Nucleus accumbens (tissue), 56 donors: ENCODE results near the gene GRIK4.
"Not testable (repeated sequence)": the region's sequence is repeated elsewhere in the genome, so short reads cannot be mapped to it uniquely, and the experiment has no call there.

Experiments used
- DNase-seq, 56 donors: peaks; one replicate each; lab custom pipeline; 2025; lab: John Stamatoyannopoulos, UW

The GRIK4 gene

DNA sequence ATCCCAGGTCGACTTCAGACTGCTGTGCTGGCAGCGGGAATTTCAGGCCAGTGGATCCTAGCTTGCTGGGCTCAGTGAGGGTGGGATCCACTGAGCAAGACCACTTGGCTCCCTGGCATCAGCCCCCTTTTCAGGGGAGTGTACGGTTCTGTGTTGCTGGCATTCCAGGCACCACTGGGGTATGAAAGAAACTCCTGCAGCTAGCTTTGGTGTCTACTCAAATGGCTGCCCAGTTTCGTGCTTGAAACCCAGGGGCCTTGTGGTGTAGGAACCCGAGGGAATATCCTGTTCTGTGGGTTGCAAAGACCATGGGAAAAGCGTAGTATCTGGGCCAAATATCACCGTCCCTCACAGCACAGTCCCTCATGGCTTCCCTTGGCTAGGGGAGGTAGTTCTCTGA lies 254.8 kb downstream of the GRIK4 start:
- DNase-seq: no peak

DNA sequence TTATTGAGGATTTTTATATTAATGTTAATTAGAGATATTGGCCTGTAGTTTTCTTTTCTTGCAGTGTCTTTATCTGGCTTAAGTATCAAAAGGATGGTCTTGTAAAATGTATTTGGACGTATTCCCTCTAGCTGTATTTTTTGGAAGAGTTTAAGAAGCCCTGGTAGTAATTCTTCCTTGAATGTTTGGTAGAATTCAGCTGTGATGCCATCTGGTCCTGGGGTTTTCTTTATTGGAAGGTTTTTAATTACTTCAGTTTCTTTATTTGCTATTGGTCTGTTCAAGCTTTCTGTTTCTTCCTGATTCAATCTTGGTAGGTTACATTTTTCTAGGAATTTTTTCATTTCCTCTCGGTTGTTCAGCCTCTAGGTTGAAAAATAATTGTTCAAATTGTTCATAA lies 257.4 kb downstream of the GRIK4 start:
- no peak for DNase-seq

DNA sequence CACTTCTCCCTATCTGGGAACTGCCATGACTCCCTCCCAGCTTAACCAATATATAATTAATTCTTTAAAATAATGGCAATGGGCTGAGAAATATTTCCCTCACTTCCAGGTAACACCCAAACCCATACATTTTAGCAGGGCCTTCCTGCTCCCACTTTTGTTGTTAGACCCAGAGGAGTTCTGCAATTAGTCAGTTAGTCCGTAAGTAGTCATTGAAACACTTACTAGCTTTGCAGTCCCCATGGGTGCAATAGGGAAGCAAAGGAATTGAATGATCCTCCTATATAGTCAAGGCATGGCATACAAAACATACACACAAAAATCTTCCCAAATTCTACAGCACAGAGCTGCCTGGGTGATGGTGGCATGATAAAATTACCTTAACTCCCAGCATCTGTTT lies 258.4 kb downstream of the GRIK4 start:
- DNase-seq: no peak

DNA sequence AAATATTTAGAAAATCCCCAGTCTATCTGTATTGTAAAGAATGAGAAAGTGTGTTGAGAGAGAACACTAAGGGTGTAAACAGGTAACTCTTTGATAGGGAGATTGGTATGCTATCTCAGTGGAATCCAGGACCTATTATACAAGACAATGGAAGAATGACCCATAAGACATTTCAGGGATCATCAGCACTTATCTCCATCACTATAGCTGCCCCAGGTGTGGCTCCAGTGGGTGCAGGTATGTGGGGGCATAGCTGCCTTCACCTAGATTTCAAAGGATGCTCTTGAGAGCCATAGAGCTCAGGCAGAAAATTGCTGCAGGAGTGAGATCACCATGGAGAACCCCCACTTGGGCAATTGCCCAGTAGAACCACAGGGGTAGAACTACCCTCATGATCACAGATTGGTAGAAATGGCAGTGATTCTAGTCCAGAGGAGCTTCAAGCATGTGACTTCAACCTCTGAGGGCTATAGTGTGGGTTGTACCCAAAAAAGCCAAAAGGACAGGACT lies 260.1 kb downstream of the GRIK4 start:
- DNase-seq: no peak

DNA sequence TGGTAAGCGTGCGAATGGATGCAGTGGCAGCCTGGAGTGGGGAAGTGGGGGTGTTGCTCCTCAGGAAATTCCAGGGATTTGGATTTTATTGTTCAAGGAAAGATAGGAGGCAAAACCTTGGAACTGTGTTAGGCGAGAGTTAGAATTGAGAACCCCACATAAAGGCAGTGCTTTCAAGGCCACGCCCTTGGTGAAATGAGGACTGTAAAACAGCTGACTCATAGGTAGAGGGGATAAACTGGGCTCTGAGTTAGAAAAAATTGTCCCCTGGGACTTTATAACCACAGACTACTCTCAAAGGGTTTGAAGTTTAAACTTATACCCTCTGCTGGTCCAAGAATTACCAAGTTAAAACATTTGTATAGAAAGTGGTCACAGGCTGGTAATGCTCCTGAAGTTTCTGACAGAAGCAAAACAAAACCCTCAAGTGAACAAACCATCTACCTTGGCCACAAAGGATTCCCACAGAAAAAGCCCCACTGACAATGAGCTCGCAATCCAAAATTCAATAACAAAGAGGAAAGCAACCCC lies 262.0 kb downstream of the GRIK4 start:
- no peak for DNase-seq

DNA sequence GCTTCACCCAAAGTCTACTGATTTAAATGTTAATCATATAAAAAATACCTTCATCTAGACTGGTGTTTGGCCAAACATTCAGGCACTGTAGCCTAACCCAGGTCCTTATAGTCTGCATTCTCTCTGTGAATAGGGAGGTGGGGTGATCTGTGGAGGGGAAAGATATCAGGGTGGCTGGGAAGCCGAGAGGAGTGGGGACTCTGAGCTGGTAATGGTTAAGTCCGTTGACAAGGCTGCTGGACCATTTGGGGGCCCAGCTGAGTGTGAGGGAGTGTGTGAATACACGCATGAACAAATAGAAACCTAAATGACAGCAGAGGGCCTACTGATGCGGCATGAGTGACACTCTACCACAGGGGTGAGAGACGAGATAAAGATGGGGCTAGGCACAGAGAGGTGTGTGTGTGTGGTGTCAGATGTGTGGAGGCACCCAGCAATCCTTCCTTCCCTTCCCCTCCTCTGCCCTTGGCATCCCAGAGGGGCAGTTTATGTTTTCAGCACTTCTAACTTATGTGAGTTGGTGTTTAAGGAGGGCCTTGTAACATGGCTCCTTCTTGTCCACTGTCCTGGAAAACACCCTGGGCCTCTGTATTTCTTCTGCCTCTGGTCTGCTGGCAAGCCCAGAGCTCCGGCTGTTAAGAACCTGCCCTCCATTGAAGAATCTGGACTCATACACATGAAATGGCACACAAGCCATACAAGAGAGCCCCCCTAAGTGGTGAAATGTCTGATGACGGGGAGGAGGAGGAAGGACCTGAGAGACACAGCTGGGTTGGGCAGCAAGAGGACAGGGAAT lies 263.2 kb downstream of the GRIK4 start:
- DNase-seq: no peak

DNA sequence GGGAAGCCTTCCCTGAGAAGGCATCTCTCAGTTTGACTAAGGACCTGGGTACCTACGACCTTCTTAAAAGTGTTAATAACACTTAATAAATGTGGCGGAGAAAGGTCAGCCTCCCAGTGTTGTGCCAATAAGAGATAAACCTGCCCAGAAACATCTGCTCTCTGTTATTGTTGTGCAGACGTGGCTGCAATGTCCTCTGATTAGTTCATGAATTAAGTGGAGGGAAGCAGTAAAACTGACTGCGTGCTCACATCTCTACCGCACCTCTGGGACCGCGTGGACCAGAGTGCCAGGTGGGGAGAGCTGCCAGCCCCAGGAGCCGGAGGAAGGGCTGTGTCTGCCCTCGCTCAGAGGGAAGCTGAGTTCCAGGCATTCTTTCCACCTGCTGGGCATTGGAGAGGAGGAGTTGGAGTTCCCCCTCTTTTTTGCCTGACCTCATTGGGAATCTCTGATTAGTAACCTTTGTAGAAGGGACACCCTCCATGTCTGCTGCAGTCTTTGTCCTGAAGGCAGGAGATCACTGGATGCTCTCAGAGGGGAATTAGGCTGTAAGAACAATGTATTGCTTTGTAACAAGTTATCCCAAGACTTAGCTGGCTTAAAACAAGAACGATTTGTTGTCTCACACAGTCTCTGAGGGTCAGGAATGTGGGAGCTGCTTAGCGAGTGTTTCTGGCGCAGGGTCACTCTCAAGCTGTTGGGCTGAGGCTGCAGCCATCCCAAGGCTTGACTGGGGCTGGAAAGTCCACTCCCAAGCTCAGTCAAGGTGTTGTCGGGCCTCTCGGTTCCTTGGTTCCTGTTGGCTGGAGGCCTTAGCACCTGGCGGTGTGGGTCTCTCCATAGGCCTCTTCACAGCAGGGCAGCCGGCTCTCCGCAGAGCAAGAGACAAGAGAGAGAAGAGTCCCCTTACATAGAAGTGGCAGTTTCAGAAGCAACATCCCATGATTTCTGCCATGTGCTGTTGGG lies 264.7 kb downstream of the GRIK4 start:
- no peak for DNase-seq

DNA sequence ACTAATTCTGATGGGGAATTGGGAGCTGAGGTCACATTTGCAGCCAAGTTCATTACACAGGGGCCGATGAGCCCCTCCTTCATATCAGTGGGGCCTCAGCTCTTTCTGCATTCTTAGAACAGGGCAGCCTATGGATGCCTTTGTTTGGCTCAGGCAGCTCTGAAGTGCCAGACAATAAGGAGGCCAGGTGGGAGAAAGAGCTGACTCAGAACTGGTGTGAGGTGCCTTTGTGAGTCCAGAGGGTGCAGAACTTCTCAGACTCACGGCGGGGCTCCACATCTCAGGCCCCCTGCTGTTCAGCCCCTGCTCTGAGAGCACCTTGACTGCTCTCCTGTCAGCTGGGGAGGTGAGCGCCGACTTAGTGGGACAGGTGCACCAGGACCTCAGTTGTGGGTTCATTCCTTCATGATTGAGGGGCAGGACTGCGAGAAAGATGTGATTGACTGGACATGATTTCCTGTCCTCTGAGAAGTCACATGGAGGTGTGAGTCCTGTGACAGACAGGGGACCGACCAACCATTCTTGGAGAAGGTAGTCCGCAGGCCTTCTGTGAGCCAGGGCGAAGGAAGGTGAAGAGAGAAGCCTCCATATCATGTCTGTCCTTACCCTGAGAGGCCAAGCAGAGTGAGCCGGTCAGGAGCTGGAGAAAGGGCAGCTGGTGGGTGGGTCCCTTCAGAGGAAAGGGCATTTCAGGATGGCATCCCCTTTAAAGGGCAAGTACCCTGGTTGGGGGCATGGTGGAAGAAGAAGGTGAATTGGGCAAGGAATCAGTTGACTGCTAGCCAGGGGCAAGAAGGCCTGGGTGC lies 267.3 kb downstream of the GRIK4 start:
- no peak for DNase-seq

DNA sequence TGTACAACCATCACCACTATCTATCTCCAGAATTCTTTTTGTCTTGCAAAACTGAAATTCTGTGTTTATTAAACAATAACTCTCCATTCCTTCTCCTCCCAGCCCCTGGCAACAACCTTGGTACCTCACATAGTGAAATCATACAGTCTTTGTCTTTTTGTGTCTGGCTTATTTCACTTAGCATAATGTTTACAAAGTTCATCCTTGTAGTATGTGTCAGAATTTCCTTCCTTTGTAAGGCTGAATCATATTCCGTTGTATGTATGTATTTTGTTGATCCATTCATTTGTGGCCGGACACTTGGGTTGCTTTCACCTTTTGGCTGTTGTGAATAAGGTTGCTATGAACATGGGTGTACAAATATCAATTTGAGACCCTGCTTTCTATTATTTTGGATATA lies 268.7 kb downstream of the GRIK4 start:
- DNase-seq: no peak

DNA sequence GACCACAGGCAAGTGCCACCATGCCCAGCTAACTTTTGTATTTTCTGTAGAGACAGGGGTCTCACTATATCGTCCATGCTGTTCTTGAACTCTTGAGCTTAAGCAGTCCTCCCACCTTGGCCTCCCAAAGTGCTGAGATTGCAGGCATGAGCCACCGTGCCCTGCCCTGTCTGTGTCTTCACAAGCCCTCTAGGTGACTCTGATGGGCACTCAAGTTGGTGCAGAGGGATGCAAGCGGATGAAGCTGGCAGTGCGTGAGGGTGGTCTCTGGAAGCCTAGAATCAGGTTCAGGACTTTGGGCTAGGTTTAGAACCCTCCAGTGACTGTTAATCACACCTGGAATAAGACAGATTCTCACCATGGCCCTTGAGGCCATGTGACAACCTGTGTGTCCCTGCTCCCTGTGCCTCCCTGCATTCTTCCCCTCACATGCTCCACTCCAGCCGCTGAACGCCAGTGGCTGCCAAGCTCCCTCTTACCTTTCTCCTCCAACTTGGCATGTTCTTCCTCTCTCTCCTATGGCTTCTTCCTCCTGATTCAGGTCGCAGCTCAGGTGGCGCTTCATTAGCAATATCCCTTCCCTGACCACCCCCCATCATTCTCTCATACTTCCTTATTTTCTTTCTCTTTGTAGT lies 270.1 kb downstream of the GRIK4 start:
- DNase-seq: no peak

DNA sequence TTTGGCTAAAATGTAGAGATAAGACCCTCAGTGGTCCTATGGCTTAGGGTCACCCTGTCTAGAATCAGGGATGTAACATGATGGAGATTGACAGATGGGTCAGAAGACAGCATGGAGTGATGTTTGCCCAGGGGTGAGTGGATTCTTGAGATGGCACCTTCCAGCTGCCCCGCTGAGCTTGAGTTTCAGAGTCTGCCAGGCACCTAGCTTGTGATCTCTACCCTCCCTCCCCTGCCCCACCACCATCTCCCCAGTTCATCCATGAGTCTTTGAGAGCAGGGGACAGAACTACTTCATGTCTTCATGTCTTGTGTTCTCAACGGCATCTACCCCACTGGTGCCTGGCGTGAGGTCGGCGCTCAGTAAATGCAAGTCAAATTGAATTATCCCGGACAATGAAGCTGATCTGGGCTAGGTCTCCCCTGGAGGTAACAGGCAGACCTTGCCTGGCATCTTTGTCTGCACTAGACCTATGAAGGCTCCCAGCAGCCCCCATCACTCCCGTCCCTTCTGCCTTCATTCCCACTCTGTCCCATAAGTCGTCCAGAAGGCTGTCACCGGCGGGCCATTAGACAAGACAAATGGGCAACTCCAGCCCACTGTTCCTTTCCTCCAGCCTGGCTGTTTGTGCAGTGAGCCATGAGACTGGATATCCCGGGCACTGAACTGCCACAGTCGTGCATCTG lies 273.2 kb downstream of the GRIK4 start:
- no peak for DNase-seq

DNA sequence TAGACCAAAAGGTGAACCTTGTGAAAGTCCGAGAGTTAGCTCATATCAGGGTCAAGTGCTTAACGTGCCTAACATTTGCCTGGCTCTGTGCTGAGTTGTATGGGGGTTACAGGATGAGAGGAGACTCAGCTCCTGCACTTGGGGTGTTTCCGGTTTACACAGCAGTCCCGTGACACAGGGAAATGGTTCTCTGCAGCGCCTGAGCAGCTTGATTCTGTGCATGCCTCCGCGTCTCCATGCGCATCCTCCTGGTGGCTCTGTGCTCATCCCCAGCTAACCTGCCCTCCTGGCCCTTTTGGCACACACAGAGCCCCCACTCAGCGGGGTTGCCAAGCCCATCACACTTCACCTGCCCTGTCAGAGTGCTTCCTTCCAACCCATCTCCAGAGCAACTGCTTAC lies 274.0 kb downstream of the GRIK4 start:
- DNase-seq: no peak

DNA sequence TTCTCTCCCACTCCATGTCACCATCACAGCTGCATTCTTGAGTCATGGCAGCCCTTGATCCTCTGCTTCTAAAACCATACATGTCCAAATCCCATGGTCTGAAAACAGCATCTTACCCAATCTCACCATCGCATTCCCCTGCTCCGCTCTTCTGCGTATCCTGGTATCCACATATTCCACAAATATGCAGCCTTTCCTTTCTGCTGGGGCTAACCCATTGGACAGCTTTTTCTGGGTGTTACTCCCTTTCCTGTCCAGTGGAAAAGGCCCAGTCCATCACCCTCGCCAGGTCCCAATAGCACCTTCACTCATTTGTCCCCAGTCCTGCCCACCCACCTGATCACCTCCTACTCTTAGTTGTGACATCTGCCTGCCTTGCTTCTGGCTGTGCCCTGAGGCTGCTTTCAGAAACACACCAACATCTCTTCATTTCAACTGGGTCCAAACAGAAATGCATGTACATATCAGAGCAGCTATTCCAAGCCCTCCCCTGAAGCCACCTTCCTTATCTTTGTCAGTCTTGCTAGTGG lies 274.7 kb downstream of the GRIK4 start:
- DNase-seq: no peak

DNA sequence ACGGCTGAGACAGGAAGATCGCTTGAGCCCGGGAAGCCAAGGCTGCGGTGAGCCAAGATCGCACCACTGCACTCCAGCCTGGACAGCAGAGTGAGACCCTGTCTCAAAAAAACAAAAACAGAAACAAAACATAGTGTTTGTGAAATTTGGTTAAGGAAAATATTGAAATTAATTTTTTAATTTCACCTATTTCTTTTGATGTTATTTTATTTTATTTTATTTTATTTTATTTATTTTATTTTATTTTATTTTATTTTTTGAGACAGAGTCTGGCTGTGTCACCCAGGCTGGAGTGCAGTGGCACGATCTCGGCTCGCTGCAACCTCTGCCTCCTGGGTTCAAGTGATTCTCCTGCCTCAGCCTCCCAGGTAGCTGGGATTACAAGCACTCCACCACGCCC lies 275.7 kb downstream of the GRIK4 start:
- DNase-seq: not testable (repeated sequence)

DNA sequence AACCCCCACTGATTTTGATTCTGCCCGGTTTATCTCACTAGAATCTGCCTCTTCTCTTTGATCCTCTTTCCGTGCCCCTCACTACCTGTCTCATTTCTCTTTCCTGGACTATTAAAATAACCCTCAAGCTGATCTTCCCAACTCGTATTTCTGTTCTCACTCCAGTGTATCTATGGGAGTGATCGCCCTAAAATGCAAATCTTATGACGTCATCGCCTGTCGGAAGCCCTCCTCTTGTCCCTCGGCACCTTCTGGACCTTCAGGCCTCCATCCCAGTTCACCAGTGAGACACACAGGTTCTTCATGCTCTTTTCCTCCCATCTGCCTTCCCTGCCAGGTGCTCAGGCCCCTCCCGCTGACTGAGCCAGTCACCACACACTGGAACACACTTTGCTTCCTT lies 277.8 kb downstream of the GRIK4 start:
- DNase-seq: no peak

DNA sequence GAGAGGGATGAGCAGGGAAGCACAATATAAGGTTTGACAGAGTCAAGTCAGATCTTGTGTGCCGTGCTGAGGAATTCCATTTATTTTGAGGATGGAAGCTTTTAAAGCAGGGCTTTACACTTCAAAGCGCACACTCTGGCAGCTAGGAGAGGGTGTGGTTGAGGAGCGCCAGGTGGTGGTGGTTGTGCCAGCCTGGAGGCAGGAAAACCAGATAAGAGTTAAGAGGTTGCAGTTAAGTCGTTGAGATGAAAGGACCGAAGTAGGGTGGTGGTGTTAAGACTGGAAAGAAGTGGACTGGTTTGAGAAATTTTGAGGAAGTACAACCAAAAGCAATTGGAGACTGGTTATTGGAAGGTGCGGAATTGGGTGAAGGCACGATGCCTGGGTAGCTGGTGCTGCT lies 280.8 kb downstream of the GRIK4 start:
- DNase-seq: no peak

DNA sequence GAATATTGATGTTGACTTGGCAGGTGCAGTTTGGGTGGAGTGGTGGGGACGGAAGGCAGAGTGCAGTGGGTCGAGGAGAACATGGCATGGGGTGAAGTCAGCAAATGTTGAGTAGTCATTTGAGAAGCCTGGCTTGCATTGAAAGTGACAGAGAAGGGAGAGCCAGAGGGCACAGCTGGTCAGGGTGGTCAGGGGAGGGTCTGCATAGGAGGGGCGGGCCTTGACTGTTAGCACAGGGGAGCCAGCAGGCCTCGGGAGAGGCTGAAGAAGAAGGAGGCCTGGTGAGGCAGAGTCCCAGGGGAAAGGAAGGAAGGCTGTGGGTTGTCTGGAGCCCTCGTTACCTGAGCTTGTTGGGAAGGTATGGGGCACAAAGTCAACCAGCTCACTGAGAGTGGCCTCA lies 281.6 kb downstream of the GRIK4 start:
- no peak for DNase-seq

DNA sequence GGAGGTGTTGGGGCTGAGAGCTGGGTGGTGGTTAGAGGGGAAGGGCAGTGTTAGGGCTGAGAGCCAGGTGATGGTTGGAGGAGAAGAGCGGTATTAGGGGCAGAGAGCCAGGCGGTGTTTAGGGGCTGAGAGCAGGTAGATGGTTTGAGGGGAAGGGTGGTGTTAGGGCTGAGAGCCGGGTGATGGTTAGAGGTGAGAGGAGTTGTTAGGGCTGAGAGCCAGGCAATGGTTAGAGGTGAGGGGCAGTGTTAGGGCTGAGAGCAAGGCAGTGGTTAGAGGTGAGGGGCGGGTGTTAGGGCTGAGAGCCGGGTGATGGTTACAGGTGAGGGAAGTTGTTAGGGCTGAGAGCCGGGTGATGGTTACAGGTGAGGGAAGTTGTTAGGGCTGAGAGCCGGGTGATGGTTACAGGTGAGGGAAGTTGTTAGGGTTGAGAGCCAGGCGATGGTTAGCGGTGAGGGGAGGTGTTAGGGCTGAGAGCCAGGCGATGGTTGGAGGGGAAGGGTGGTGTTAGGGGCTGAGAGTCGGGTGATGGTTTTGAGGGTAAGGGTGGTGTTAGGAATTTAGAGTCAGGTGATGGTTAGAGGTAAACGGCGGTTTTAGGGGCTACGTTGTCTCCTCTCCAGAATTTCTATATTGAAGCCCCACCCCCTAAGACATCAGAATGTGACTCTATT lies 282.4 kb downstream of the GRIK4 start:
- no peak for DNase-seq

DNA sequence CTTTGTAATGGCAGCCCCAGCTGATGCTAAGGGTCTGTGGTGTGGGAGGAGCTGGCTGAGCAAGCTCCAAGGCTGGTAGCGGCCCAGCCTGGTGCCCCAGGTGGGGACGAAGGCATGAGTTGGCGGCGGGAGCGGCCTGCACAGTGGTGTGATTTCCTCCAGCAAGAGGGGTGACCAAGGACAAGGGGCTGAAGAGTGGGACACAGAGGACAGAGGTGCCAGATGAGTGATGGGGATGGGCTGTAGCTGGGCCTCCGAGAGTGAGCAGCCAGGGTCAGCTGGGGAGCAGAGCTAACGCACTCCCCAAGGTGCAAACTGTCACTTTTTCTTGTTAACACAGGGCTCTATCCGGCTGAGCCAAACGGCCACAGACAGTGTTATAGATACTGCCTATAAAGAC lies 283.2 kb downstream of the GRIK4 start:
- no peak for DNase-seq
